Loucy (cell line): Measurements from ENCODE around the gene NUDT4.

Experiments used
- CTCF ChIP-seq: fragments of 200-600 bp; sonication (generic); conservative IDR thresholded peaks from 2 replicates; pipeline ENCODE4 v1.5.1; 2014; ENCODE audit warnings: mild to moderate bottlenecking, antibody characterized with exemption, low read length
- EZH2phosphoT487 ChIP-seq: fragments of 200-600 bp; IDR thresholded peaks from 2 replicates; pipeline ENCODE4 v1.6.1; 2018; ENCODE audit warnings: antibody characterized with exemption, mild to moderate bottlenecking, moderate library complexity, borderline replicate concordance

GRCh38 chr12:93429852-93430251 lies 52.1 kb downstream of the NUDT4 start:
- TF ChIP-seq CTCF (no peak), EZH2phosphoT487 (no peak)
